ENCODE data around the gene EDDM3A.

GRCh38 chr14:20750194-20750593 is 4.5 kb downstream of the EDDM3A start:
- TF ChIP-seq EZH2 (IDR thresholded peaks at IDR 0.05; ENCODE audit: insufficient read depth, poor library complexity, severe bottlenecking): no peak
- no peak for TF ChIP-seq EZH2phosphoT487 (IDR thresholded peaks at IDR 0.05; ENCODE audit: insufficient read depth, low read depth)
